ENCODE results near the gene PHF10. TPM values are rescaled to one million over a fixed set of nuclear protein-coding genes. Genes with fewer than 3 reads are reported as not detected.

Gene PHF10
- total RNA-seq, 1 experiment from 2014 or later = 25.9 TPM

- no peak for DNase-seq (ENCODE audit: low spot score)
Observed at GRCh38 chr6:169677096-169677495, 47.2 kb downstream of the PHF10 start.

- DNase-seq (ENCODE audit: low spot score) = no peak
Observed at GRCh38 chr6:169675011-169675410, 49.3 kb downstream of the PHF10 start.

- no peak for DNase-seq (ENCODE audit: low spot score)
Observed at GRCh38 chr6:169671563-169671962, 52.7 kb downstream of the PHF10 start.

GRCh38 chr6:169669889-169670288 lies 54.4 kb downstream of the PHF10 start:
- DNase-seq (ENCODE audit: low spot score) = peak; percentile 33

GRCh38 chr6:169669147-169669546 lies 55.2 kb downstream of the PHF10 start:
- no peak for DNase-seq (ENCODE audit: low spot score)

- no peak for DNase-seq (ENCODE audit: low spot score)
Observed at GRCh38 chr6:169668203-169668847, 56.0 kb downstream of the PHF10 start.

- no peak for DNase-seq (ENCODE audit: low spot score)
Observed at GRCh38 chr6:169667716-169668115, 56.6 kb downstream of the PHF10 start.

- DNase-seq (ENCODE audit: low spot score) = no peak
Observed at GRCh38 chr6:169666441-169666840, 57.9 kb downstream of the PHF10 start.

GRCh38 chr6:169665289-169665688 lies 59.0 kb downstream of the PHF10 start:
- no peak for DNase-seq (ENCODE audit: low spot score)

- DNase-seq (ENCODE audit: low spot score) = no peak
Observed at GRCh38 chr6:169664227-169664626, 60.1 kb downstream of the PHF10 start.

GRCh38 chr6:169663468-169663867 lies 60.8 kb downstream of the PHF10 start:
- DNase-seq (ENCODE audit: low spot score) = no peak

GRCh38 chr6:169661391-169661756 lies 62.9 kb downstream of the PHF10 start:
- DNase-seq (ENCODE audit: low spot score) = no peak

- no peak for DNase-seq (ENCODE audit: low spot score)
Observed at GRCh38 chr6:169660751-169661390, 63.4 kb downstream of the PHF10 start.

GRCh38 chr6:169659820-169660610 lies 64.3 kb downstream of the PHF10 start:
- no peak for DNase-seq (ENCODE audit: low spot score)

- no peak for DNase-seq (ENCODE audit: low spot score)
Observed at GRCh38 chr6:169657284-169657610, 67.1 kb downstream of the PHF10 start.

- DNase-seq (ENCODE audit: low spot score) = no peak
Observed at GRCh38 chr6:169656546-169657283, 67.6 kb downstream of the PHF10 start.

GRCh38 chr6:169654598-169655391 lies 69.5 kb downstream of the PHF10 start:
- peak; percentile 21 for DNase-seq (ENCODE audit: low spot score)
